ENCODE measurements around the gene INPP5F.
"Not testable (repeated sequence)": the region's sequence is repeated elsewhere in the genome, so short reads cannot be mapped to it uniquely, and the experiment has no call there.

The INPP5F gene

DNA sequence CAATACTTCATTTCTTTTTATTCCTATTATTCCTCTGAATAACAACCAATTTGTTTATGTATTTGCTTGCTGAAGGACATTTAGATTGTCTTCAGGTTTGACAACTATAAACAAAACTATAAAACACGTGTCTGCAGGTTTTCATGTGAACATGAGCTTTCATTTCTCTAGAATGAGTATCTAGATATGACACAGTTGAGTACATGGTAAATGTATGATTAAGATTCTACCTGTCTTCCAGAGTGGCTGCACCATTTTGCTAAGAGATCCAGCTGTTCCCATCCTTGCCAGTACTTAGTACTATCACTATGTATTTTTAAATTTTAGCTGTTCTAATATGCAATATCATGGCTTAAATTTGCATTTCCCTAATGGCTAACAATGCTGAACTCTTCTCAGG lies 136.7 kb downstream of the INPP5F start:
- in situ Hi-C loops (cut with MboI; ENCODE audit: low sequenced_read_pairs), result no loop called here

DNA sequence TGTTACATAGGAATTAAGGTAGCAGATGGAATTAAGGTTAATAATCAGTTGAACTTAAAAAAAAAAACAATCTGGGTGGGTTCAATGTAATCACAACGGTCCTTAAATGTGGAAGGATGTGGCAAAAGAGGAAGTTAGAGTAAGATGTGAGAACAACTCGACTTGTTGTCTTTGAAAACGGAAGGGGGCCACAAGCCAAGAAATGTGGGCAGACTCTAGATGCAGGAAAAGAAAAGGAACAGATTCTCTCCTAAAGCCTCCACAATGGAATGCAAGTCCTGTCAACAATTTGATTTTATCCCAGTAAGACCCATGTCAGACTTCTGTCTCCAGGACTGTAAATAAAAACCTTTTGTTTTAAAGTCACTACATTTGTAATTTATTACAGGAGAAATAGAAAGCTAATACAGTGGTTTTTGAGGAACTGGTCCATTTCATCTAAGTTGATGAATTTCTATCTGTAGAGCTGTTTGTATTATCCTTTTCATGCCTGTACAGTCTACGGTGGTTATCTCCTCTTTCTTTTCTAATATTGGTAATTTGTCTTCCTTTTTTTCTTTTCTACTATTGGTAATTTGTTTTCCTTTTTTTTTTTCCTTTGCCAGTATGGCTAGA lies 138.2 kb downstream of the INPP5F start:
- in situ Hi-C loops (cut with MboI; ENCODE audit: low sequenced_read_pairs), result no loop called here

DNA sequence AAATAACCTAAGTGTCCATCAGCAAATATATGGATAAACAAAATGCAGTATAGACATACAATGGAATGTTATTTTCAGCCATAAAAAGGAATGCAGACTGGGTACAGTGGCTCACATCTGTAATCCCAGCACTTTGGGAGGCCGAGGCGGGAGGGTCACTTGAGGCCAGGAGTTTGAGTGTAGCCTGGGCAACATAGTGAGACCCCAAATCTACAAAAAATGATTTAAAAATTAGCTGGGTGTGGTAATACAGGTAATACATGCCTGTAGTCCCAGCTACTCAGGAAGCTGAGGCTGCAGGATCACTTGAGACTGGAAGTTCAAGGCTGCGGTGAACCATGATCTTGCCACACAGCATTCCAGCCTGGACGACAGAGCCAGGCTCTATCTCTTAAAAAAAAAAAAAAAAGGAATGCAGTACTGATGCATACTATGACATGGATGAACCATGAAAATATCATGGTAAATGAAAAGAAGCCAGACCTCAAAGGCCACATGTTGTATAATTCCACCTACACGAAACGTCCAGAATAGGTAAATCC lies 139.9 kb downstream of the INPP5F start:
- in situ Hi-C loops (cut with MboI; ENCODE audit: low sequenced_read_pairs), result no loop called here

DNA sequence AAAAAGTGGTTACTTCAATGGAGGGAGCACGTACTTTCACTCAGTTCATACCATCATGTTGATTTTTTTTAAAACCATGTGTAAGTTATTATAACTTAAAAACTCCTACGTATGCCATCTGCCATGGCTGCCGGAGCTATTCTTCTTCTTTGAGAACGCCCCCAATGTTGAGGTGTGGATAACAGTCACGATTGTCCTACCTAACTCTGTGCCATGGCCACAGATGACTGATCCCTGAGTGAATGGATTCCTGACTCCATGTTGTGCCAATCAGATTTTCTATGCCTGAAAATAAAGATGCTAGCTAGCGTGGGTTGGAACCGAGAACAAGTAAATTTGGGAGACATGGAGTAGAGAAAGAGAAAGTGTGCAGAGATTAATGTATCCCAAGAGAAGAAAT lies 141.5 kb downstream of the INPP5F start:
- in situ Hi-C loops (cut with MboI; ENCODE audit: low sequenced_read_pairs), result no loop called here

DNA sequence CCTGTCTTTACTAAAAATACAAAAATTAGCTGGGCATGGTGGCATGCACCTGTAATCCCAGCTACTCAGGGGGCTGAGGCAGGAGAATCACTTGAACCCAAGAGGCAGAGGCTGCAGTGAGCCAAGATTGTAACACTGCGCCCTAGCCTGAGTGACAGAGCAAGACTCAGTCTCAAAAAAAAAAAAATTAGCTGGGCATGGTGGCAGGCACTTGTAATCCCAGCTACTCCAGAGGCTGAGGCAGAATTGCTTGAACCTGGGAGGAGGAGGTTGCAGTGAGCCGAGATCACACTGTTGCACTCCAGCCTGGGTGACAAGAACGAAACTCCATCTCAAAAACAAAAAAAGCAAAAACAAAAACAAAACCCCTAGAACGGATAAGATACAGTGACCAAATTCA lies 143.5 kb downstream of the INPP5F start:
- in situ Hi-C loops (cut with MboI; ENCODE audit: low sequenced_read_pairs), result not testable (repeated sequence)

DNA sequence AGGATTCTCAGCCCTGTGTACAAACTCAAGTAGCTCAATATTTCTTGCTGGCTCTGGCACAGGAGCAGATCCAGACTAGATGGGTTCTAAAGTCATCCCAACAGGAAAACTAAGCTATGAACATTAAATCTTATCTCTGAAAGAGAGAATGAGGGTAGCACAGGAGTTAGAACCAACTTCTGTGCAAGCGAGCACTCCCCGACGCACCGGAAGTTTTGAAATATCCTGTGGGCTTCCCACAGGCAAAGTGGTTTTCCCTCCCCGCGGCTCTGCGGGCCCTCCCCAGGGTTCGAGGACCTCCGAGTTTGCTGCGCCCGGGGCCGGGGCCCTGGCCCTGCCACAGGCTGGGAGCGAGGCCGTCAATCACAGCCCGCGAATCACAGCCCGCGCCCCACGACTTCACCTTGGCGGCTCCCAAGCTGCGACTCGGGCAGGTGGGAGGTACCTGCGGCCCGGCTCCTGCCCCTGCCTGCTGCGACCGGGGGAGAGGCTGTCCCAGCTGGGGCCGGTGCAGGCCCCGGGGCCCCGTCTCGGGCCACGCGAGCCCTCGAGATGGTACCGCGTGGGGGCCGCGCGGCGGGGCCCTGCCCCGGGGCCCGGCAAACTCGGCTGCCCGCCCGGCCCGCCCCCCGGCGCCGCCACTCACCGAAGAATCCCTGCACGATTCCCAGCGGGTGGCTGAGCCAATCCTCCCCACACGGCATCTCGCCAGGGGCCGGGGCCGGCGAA lies 146.2 kb downstream of the INPP5F start:
- in situ Hi-C loops (cut with MboI; ENCODE audit: low sequenced_read_pairs), result no loop called here

DNA sequence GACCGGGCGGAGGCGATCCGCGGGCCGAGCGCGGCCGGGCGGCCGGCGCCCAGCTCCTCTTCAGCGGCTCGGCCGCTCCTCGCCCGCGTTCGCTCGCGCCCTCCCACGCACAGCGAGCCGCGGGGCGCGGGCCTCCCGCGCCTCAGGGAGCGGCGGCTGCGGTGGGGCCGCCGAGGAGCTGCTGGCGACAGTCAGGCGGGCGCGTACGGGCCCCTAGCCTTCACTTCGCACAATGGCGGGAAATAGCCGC lies 146.7 kb downstream of the INPP5F start, which contains the start of gene MCMBP:
TSS of gene MCMBP (minus strand) at position 234 of the 250 bp plus-strand sequence. CDS start 259 bp downstream, outside the sequence.
- in situ Hi-C loops (cut with MboI; ENCODE audit: low sequenced_read_pairs), result no loop called here

DNA sequence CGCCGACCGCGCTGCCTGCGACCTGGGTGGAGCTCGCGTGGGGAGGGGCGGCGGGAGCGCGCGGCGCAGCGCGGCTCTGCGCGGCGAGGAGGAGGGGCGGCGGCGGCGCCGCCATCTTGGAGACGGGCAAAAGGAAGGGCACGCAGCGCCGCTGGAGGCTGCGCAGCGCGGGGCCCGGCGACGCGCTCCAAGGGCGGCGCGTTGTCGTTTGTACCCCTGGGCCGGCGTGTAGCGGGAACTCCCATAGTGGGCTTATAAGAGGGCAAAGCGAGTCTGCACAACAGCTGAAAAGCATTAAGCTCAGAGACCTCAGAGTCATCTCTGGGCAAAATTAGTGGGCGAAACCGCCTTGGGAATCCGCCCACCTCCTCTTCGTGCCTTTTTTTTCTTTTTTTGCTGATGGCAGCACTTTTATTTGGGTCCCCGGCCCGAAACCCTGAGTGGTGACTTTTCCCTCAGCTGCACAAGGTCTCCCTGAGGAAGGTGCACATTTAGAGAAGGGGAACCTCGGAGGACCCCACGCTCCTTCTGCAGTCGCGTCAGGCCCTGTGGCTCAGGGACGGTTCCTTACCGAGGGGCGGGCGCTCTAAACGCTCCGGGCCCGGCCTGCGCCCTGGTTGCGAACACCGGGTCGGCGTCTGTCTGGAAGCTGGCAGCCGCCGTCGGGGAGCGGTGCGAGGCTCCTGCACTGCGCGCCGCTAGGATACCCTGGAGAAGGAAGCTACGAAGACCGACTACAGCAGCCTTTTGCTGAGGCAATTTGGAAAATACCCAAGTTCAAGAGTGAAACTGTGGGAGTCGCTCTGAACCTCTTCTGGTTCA lies 147.2 kb downstream of the INPP5F start:
- in situ Hi-C loops (cut with MboI; ENCODE audit: low sequenced_read_pairs), result no loop called here

DNA sequence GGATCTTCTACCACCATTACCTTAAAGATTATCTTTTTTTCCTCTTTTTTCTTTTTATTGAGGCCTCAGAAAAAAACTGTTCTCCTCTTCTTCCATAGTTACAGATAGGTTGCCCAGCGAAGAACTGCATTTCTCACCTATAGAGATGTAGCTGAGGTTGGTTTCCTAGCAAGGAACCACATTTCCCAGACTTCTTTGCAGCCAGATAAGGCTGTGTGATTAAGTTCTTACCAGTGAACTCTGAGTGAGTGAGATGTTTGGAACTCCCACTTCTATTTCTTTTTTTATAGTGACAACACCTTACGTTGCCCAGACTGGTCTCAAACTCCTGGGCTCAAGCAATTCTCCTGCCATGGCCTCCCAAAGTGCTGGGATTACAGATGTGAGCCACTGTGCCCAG lies 152.7 kb downstream of the INPP5F start:
- in situ Hi-C loops (cut with MboI; ENCODE audit: low sequenced_read_pairs), result no loop called here

Measured in hTERT RPE-1 (cell line).